HG03095 (cell line): ENCODE measurements around the gene FBXL19.

Source experiments
- ATAC-seq: cut with Tn5 transposase; IDR thresholded peaks from one replicate; pipeline ENCODE4 v1.9.1; 2021; ENCODE audit warnings: moderate library complexity; ENCODE audit not compliant: unreplicated experiment

The FBXL19 gene

DNA sequence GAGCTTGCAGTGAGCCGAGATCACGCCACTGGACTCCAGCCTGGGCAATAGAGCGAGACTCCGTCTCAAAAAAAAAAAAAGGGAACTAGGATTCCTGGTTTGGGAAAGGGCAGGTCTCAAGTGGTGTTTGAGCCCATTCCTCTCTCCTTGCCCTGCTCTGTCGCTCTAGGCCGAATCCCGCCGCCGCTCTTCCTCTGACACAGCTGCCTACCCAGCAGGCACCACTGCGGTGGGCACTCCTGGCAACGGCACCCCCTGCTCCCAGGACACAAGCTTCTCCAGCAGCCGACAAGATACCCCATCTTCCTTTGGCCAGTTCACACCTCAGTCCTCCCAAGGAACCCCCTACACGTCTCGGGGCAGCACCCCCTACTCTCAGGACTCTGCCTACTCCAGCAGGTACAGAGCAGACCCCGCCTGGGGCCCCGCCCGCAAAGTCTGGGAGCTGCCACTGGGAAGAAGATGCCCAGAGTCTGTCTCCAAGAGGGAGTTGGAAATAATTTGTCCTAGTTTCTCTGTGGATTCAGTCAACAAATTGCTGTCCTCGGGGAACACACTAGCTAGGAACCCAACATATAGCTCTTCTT lies 40.6 kb downstream of the FBXL19 start:
- no peak for ATAC-seq

DNA sequence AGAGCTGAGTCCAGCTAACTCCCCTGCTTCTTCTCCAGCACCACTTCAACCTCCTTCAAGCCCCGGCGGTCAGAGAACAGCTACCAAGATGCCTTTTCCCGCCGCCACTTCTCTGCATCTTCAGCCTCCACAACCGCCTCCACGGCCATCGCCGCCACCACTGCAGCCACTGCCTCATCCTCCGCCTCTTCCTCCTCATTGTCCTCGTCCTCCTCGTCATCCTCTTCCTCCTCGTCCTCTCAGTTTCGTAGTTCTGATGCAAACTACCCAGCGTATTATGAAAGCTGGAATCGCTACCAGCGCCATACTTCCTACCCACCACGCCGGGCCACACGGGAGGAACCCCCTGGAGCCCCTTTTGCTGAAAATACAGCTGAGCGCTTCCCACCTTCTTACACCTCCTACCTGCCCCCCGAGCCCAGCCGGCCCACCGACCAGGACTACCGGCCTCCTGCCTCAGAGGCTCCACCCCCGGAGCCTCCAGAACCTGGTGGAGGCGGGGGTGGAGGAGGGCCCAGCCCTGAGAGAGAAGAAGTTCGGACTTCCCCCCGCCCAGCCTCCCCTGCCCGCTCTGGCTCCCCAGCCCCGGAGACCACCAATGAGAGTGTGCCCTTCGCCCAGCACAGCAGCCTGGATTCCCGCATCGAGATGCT lies 41.3 kb downstream of the FBXL19 start:
- no peak for ATAC-seq

DNA sequence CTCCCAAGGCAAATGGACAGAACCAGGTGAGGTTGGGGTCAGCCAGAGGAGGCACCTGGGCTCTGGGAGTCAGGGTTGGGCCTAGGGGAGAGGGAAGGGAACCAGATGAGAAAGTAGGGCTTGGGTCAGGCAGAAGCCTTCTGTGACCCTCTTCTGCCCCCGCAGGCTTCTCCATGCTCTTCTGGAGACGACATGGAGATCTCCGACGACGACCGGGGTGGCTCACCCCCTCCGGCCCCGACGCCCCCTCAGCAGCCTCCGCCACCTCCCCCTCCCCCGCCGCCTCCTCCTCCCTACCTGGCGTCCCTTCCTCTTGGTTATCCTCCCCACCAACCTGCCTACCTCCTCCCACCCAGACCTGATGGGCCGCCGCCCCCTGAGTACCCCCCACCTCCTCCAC lies 42.1 kb downstream of the FBXL19 start:
- ATAC-seq, result no peak

DNA sequence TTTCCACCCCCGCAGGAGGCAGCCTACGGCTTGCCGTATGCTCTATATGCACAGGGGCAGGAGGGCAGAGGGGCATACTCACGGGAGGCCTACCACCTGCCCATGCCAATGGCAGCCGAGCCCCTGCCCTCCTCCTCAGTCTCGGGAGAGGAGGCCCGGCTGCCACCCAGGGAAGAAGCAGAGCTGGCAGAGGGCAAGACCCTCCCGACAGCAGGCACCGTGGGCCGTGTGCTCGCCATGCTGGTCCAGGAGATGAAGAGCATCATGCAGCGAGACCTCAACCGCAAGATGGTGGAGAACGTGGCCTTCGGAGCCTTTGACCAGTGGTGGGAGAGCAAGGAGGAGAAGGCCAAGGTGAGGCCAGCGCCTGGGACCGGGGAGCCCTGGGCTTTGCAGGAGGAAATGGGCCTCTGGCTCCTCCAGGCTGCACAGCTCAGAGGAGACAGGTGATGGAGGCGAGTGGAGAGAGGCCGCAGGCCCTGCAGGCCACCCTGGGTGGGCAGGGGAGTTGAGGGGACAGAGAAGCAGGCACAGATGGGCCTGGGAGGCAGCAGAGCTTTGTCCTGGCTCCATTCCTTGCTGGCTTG lies 42.8 kb downstream of the FBXL19 start:
- ATAC-seq, result no peak

DNA sequence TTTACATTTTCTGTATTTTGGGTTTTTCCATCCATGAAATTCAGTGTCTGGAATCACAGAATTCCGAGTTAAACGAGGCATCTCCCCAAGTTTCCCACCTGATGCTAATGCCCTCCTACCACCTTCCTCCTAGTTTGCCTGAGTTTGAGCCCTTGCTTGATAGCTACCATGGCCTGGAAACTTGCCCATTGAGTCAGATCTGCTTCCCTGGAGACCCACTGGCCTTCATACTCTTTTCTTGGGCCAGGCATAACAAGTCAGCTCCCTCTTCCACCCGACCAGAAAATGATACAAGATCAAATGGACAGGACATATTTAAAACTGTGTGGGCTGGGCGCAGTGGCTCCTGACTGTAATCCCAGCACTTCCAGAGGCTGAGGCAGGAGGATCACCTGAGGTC lies 44.4 kb downstream of the FBXL19 start:
- no peak for ATAC-seq

DNA sequence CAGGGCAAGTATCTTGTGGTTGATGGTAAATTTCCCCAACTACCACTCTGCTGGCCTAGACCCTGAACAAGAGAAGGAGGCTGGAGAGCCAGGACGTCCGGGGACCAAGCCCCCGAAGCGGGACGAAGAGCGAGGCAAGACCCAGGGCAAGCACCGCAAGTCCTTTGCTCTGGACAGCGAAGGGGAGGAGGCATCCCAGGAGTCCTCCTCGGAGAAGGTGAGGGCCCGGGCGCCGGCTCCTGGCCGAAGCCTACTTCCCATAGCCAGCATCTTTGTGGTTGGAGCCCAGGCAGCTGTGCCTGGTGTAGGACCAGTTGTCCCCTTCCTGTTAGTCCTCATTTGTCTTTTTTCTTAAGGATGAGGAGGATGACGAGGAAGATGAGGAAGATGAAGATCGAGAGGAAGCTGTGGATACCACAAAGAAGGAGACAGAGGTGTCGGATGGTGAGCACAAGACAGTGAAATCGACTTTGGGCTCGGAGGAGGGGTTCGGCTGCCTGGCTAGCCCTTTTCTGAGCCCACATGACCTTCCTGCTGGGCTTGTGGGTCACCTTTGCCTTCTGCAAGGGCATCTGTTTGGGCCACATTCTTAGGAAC lies 46.0 kb downstream of the FBXL19 start:
- no peak for ATAC-seq

DNA sequence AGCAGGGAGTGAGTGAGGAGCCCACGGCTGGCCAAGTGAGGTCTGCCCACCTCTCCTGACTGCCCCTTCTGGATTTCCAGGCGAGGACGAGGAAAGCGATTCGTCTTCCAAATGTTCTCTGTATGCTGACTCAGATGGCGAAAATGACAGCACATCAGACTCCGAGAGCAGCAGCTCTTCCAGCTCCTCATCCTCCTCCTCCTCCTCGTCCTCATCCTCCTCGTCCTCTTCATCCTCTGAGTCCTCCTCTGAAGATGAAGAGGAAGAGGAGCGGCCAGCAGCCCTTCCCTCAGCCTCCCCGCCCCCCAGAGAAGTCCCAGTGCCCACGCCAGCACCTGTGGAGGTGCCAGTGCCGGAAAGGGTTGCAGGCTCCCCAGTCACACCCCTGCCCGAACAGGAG lies 47.9 kb downstream of the FBXL19 start:
- no peak for ATAC-seq

DNA sequence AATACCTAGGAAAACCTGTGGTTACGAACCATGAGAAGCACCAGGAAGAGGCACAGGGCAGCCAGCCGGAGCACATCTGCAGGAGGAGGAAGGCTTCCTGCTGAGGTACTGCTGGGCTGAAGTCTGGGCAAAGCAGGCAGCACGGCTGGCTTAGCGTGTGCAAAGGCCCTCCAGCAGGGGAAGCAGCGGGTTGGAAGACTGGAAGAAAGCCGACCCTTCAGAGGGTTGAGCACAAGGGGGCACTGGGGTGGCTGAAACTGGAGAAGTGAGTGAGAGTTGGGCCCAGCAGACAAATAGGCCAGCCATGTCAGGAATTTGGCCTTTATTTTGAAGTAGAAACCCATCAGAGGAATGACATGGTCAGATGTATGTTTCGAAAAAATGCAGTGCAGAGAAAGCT lies 49.5 kb downstream of the FBXL19 start:
- ATAC-seq, result no peak

DNA sequence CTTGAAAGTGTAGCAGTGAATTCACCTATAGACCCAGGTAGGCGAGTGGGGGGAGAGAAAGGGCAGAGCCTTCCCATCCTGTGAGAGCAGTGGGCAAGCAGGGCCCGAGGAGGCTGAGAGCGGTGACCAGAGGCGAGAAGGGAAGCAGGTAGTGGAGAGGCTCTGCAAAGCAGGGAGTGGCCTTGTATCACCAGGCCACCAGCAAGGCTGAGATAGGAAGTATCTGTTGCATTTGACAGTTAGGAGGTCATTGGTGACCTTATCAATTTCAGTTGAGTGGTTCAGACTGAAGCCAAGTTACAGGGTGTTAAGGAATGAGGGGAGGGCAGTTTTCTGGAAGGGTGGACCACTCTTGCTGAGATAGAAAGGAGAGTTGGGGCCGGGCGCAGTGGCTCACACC lies 51.0 kb downstream of the FBXL19 start:
- ATAC-seq, result no peak

DNA sequence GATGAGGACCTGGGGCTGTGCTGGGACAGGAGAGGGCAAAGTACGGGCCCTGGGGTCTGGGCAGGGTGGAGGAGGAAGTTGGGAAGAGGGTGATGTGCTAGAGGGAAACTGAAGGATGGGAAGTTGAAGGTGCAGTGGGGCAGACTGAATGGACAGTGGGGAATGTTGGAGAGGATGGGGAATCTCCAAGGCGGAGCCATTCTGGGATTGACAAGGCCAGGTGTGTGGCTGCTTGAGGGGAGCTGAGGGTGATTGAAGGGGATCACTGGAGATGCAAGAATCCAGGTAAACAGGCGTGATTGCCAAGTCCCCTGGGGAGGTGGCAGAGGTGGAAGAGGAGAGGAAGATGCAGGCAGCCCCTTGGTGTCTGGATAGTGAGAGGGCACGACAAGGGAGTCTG lies 53.1 kb downstream of the FBXL19 start:
- ATAC-seq, result no peak

DNA sequence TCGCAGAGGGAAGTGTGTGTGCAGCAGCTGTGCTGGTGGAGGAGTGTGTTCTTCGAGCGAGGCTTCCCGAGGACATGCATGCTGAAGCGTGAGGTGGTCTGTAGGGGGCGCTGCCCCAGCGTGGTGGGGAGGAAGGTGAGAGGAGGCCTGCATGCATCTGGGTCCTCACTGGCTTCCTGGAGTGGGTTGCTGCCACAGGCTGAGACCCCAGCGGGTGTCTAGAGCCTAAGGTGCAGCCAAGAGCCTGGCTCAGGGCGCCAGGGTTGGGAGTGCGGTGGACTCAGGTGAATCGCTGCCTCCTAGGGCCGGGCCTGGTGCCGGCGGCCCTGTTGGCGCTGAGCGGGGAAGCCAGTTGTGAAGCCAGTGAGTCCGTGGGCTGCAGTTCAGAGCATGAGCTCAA lies 54.1 kb downstream of the FBXL19 start:
- no peak for ATAC-seq

DNA sequence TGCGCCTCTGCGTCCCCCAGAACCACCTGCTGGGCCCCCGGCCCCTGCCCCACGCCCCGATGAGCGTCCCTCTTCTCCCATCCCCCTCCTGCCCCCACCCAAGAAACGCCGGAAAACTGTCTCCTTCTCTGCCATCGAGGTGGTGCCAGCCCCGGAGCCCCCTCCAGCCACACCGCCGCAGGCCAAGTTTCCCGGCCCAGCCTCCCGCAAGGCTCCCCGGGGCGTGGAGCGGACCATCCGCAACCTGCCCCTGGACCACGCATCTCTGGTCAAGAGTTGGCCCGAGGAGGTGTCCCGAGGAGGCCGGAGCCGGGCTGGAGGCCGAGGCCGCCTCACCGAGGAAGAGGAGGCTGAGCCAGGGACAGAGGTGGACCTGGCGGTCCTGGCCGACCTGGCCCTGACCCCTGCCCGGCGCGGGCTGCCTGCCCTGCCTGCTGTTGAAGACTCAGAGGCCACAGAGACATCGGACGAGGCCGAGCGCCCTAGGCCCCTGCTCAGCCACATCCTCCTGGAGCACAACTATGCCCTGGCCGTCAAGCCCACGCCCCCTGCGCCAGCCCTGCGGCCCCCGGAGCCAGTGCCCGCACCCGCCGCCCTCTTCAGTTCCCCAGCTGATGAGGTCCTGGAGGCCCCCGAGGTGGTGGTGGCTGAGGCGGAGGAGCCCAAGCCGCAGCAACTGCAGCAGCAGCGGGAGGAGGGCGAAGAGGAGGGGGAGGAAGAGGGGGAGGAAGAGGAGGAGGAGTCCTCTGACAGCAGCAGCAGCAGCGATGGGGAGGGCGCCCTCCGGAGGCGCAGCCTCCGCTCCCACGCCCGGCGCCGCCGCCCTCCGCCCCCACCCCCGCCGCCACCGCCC lies 56.0 kb downstream of the FBXL19 start:
- ATAC-seq, result no peak

DNA sequence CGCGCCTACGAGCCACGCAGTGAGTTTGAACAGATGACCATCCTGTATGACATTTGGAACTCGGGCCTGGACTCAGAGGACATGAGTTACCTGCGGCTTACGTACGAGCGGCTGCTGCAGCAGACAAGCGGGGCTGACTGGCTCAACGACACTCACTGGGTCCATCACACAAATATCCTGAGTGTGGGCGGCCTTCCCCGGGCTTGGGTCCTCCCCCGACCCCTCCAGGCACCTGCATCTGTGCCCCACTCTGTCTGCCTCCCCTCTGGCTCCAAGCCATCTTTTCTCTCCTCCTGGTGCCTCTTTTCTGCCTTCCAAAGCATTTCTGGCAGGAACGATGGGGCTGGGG lies 56.6 kb downstream of the FBXL19 start:
- ATAC-seq, result no peak

DNA sequence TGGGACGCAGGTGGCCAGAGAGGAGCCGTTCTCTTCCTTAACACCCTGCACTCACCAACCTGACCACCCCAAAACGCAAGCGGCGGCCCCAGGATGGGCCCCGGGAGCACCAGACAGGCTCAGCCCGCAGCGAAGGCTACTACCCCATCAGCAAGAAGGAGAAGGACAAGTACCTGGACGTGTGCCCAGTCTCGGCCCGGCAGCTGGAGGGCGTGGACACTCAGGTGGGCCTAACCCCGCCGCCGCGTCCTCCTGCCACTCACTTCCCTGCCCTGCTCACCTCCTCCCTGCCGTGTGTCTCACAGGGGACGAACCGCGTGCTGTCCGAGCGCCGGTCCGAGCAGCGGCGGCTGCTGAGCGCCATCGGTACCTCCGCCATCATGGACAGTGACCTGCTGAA lies 57.1 kb downstream of the FBXL19 start:
- ATAC-seq, result no peak

DNA sequence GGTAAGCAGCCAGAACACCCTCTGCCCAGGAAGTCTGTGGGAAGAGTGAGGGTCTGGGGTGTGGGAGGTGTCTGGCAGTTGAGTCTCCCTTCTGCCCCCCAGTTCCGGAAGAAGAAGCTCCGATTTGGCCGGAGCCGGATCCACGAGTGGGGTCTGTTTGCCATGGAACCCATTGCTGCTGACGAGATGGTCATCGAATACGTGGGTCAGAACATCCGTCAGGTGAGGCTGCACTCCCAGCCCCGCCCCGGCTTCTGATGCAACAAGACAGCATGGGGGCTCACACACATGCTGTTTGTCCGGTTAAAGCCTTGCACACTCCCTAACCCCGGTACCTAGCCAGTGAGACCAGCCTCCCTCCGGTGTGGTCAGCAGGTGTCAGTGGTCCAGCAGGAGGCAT lies 57.6 kb downstream of the FBXL19 start:
- ATAC-seq, result no peak

DNA sequence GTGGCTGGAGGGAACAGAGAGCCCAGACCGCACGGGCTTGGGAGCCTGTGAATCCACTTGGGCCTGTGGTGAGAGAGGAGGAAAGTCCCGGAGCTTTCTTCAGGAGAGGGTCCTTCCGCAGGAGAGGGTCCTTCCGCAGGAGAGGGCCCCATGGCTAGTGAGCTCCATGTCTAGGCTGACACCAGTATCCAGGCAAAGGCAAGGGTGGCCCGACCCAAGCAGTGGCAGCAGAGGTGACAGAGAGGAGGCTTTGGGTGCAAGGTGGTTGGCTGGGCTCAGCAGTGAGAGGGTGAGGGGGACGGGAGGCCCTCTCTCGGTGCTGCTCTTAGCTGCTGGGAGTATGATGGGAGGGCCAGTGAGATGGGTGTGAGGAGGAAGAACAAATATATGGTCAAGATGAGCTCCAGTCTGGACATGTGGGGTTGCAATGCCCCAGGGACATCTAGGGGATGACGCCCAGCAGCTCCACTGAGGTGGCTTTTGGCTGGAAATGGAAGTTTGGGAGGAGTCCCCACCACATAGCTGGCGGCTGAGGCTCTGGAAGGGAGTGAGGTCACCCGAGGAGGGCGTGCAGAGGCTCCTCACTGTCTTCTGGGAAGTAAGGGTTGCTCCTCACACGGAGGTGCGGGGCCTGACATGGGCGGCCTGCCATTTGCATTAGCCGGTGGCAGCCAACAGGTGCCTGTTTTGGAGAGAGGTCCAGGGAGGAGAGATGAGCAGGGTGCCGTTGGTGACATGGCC lies 59.3 kb downstream of the FBXL19 start:
- ATAC-seq, result no peak

DNA sequence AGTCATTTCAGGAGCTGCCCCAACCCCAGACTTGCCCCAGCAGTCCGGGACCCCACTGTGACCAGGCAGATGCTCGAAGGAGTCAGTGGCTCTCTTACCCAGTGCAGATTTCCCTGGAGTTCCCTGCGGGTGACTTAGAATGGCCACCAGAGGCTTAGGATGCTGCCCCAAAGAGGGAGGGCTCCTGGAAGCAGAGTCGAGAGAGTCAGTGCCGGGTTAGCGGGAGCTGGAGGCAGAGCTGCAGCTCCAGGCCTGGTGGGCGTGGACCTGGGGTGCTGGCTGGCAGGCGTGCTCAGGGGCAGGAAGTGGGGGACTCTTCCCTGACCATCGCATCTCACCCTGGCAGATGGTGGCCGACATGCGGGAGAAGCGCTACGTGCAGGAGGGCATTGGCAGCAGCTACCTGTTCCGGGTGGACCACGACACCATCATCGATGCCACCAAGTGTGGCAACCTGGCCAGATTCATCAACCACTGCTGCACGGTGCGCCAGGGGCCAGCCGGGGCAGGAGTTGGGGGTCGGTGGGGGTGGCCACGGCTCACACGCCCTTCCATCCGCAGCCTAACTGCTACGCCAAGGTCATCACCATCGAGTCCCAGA lies 60.0 kb downstream of the FBXL19 start:
- no peak for ATAC-seq

DNA sequence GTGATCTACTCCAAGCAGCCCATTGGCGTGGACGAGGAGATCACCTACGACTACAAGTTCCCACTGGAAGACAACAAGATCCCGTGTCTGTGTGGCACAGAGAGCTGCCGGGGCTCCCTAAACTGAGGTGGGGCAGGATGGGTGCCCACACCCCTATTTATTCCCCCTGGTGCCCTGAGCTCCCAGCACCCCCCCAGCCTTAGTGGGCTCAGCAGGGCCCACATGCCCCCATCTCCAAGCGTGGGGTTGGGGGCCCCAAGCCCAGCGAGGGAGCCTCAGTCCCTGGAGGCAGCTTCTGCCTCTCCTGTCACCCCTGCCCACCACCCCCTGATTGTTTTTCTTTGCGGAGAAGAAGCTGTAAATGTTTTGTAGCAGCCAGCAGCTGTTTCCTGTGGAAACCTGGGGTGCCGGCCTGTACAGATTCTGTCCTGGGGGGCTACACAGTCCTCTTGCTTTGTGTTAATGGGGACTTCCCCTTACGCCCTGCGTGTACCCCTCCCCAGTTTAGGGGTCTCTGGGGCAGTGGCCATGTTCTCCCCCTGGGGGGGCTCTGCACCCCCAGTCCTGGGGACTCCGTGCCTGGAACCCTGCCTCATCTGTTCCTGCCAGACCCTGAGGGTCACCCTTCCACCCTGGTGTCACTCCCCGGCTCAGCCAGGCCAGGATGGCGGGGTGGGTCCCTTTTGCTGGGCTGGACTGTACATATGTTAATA lies 60.7 kb downstream of the FBXL19 start:
- ATAC-seq, result no peak

DNA sequence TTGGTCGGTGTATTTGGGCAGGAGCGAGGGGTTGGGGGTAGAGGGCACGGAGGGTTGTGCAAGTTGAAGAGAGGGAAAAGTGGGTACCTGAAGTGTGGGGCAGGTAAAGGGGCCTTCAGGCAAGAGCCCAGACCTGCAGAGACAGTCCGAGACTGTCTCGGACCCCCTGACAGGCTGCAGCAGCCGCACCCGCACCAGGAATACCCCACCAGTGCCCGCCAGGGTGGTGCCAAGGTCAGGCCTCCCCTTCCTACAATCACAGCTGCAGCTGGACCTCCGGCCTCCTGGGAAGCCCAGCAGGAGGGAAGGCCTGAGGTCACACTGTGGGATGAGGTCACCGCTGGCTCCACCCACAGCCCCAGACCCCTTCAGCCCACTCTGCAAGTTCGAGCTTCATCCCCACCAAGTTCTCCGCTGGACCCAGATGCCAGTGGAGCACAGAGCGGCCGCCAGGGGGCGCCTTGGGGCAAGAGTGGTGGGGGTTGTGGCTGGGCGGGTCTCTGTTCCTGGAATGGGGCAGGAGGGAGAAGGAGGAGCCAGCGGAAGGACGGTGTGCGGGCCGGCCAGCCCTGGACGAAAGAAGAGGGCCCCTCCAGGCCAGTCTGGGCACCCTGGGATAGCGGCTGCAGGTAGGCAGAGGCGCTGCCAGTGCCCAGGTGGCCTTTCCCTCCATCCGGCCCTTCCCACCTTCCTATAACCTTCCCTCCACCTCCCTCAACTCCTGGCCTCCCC lies 61.5 kb downstream of the FBXL19 start, which contains the start of gene HSD3B7:
HSD3B7 (plus strand) TSS at position 539 of the 732 bp plus-strand sequence. CDS start 452 bp downstream, outside the sequence.
- peak; percentile 51 for ATAC-seq
